Measurements from ENCODE around the gene DOCK11.

DOCK11 gene

GRCh38 chrX:118508221-118508620, 12.6 kb downstream of the DOCK11 start:
- no peak for TF ChIP-seq CTCF (IDR thresholded peaks at IDR 0.05)
- Histone ChIP-seq H3K27me3 (ENCODE audit: control insufficient read depth, insufficient read depth, low read length) (no peaks in the 10 kb centered on the region), H3K79me2 (no peaks in the 10 kb centered on the region), H3K9ac (no peak overlapping the region), H3K4me1 (no peaks in the 10 kb centered on the region), H3K36me3 (ENCODE audit: control insufficient read depth, insufficient read depth, low read length) (no peaks in the 10 kb centered on the region), H2AFZ (no peak overlapping the region), H3K9me3 (ENCODE audit: control insufficient read depth, low read length) (no peaks in the 10 kb centered on the region), H3K27ac (no peak overlapping the region), H3K4me3 (ENCODE audit: low read depth, low read length) (no peak overlapping the region), H3K4me2 (ENCODE audit: low read length) (no peak overlapping the region)

GRCh38 chrX:118508635-118509034, 13.0 kb downstream of the DOCK11 start:
- Histone ChIP-seq H3K36me3 (ENCODE audit: control insufficient read depth, insufficient read depth, low read length) (no peaks in the 10 kb centered on the region), H2AFZ (no peak overlapping the region), H3K4me3 (ENCODE audit: low read depth, low read length) (no peak overlapping the region), H3K9ac (no peak overlapping the region), H3K9me3 (ENCODE audit: control insufficient read depth, low read length) (no peaks in the 10 kb centered on the region), H3K27me3 (ENCODE audit: control insufficient read depth, insufficient read depth, low read length) (no peaks in the 10 kb centered on the region), H3K79me2 (no peaks in the 10 kb centered on the region), H3K4me2 (ENCODE audit: low read length) (no peak overlapping the region), H3K4me1 (no peaks in the 10 kb centered on the region), H3K27ac (no peak overlapping the region)
- no peak for TF ChIP-seq CTCF (IDR thresholded peaks at IDR 0.05)

- Histone ChIP-seq H3K27ac (no peak overlapping the region), H3K9ac (no peak overlapping the region), H3K36me3 (ENCODE audit: control insufficient read depth, insufficient read depth, low read length) (no peaks in the 10 kb centered on the region), H3K27me3 (ENCODE audit: control insufficient read depth, insufficient read depth, low read length) (no peaks in the 10 kb centered on the region), H2AFZ (no peak overlapping the region), H3K4me1 (no peaks in the 10 kb centered on the region), H3K9me3 (ENCODE audit: control insufficient read depth, low read length) (no peaks in the 10 kb centered on the region), H3K4me3 (ENCODE audit: low read depth, low read length) (no peak overlapping the region), H3K79me2 (no peaks in the 10 kb centered on the region), H3K4me2 (ENCODE audit: low read length) (no peak overlapping the region)
- TF ChIP-seq CTCF (IDR thresholded peaks at IDR 0.05), result no peak
These were observed 14.5 kb downstream of the DOCK11 start for GRCh38 chrX:118510111-118510510.

- no peaks in the 10 kb centered on the region for H3K4me1 ChIP-seq
- no peak overlapping the region for H3K4me3 ChIP-seq (ENCODE audit: low read depth, low read length)
- no peak overlapping the region for H2AFZ ChIP-seq
- H3K79me2 ChIP-seq, result no peaks in the 10 kb centered on the region
- no peak overlapping the region for H3K9ac ChIP-seq
- no peaks in the 10 kb centered on the region for H3K27me3 ChIP-seq (ENCODE audit: control insufficient read depth, insufficient read depth, low read length)
- H3K9me3 ChIP-seq (ENCODE audit: control insufficient read depth, low read length), result no peaks in the 10 kb centered on the region
- no peak for TF ChIP-seq CTCF (IDR thresholded peaks at IDR 0.05)
- no peak overlapping the region for H3K4me2 ChIP-seq (ENCODE audit: low read length)
- H3K36me3 ChIP-seq (ENCODE audit: control insufficient read depth, insufficient read depth, low read length), result no peaks in the 10 kb centered on the region
- no peak overlapping the region for H3K27ac ChIP-seq
These were observed 17.7 kb downstream of the DOCK11 start for GRCh38 chrX:118513120-118513898.

Data from parathyroid adenoma (tissue), 2 donors.